PC-9 (cell line): Measurements from ENCODE around the gene ATP23. TPM values are rescaled to one million over a fixed set of nuclear protein-coding genes. Genes with fewer than 3 reads are reported as not detected.

Experiments
- BruUV-seq: library from RNA; stranded (reverse); fragments of 400-500 nt; replicated peaks from 2 replicates; lab custom pipeline; 2021; lab: Mats Ljungman, UMichigan
- CTCF ChIA-PET: fragments of 300-600 bp; sonication (Branson Sonifier 250); formaldehyde crosslinking; loops from one replicate; lab custom pipeline; 2022; ENCODE audit warnings: antibody characterized with exemption; lab: Charles Lee
- POLR2A ChIA-PET: fragments of 300-600 bp; sonication (Branson Sonifier 250); formaldehyde crosslinking; loops from one replicate; lab custom pipeline; 2022; ENCODE audit warnings: antibody characterized with exemption; ENCODE audit not compliant: unreplicated experiment; lab: Charles Lee
- DNase-seq, 2 experiments: peaks; one replicate each; pipeline versions ENCODE4 v3.0.0 to v3.0.0-alpha.2; 2015 to 2022; ENCODE audit warnings: mixed read lengths in 1 of 2
- H2AFZ ChIP-seq: fragments of 200-600 bp; sonication (generic); 2 replicates; pipeline ENCODE4 v1.8.1; 2017; ENCODE audit warnings: antibody characterized with exemption
- H3F3A ChIP-seq: fragments of 200-600 bp; sonication (generic); 2 replicates; pipeline ENCODE4 v1.8.1; 2017; ENCODE audit warnings: antibody characterized with exemption, mild to moderate bottlenecking, low read depth; ENCODE audit not compliant: insufficient read depth
- H3K27ac ChIP-seq: fragments of 200-600 bp; sonication (generic); 2 replicates; pipeline ENCODE4 v1.6.1; 2016; ENCODE audit warnings: mixed run types
- H3K27me3 ChIP-seq: fragments of 200-600 bp; sonication (generic); 2 replicates; pipeline ENCODE4 v1.6.1; 2016; ENCODE audit warnings: low read depth, mixed run types; ENCODE audit not compliant: insufficient read depth
- H3K36me3 ChIP-seq: fragments of 200-600 bp; sonication (generic); 2 replicates; pipeline ENCODE4 v1.6.1; 2016; ENCODE audit warnings: low read depth, mixed run types
- H3K4me1 ChIP-seq: fragments of 200-600 bp; sonication (generic); replicated peaks from 2 replicates; pipeline ENCODE4 v1.6.1; 2016; ENCODE audit warnings: mixed run types; ENCODE audit not compliant: insufficient read depth
- H3K4me2 ChIP-seq: fragments of 200-600 bp; sonication (generic); 2 replicates; pipeline ENCODE4 v1.6.1; 2017; ENCODE audit warnings: mixed run types
- H3K4me3 ChIP-seq: fragments of 200-600 bp; sonication (generic); 2 replicates; pipeline ENCODE4 v1.6.1; 2016; ENCODE audit warnings: mixed run types
- H3K79me2 ChIP-seq: fragments of 200-600 bp; sonication (generic); 2 replicates; pipeline ENCODE4 v1.6.1; 2017; ENCODE audit warnings: low read depth, mixed run types
- H3K9me2 ChIP-seq: fragments of 200-600 bp; sonication (generic); 2 replicates; pipeline ENCODE4 v1.8.1; 2017; ENCODE audit warnings: mild to moderate bottlenecking; ENCODE audit not compliant: insufficient read depth
- H3K9me3 ChIP-seq: fragments of 200-600 bp; sonication (generic); 2 replicates; pipeline ENCODE4 v1.8.1; 2016; ENCODE audit warnings: low read depth; ENCODE audit not compliant: insufficient read depth
- H4K20me1 ChIP-seq: fragments of 200-600 bp; sonication (generic); 2 replicates; pipeline ENCODE4 v1.8.1; 2017; ENCODE audit not compliant: insufficient read depth
- EZH2 ChIP-seq: fragments of 200-600 bp; sonication (generic); IDR thresholded peaks from 2 replicates; pipeline ENCODE4 v1.8.0; 2017; ENCODE audit warnings: antibody characterized with exemption, low read depth
- intact Hi-C: fragments of 100-400 bp; cut with micrococcal nuclease; formaldehyde crosslinking; loops from one replicate; pipeline ENCODE4 v1.10.0; 2022; ENCODE audit not compliant: unreplicated experiment
- total RNA-seq: library from RNA; stranded (reverse); gene quantifications from 2 replicates; pipeline ENCODE4 v1.2.3, GENCODE V29; 2021
- TF ChIP-seq, protein P1 (sequence below): fragments of 200-600 bp; sonication (generic); conservative IDR thresholded peaks from 2 replicates; pipeline ENCODE4 v1.6.1; 2017; ENCODE audit warnings: mixed run types, antibody characterized with exemption, mild to moderate bottlenecking, moderate library complexity

ATP23 gene
- total RNA-seq, 1 experiment from 2014 or later: 6.5 TPM

GRCh38 chr12:57934819-57935218, 6.5 kb upstream of the ATP23 start:
- intact Hi-C loops: no loop called here
- no TSS peak for BruUV-seq
- Histone ChIP-seq H3K4me1 (peaks cover 11% of the 10 kb centered on the region), H3K27ac (no peak overlapping the region), H4K20me1 (no peaks in the 10 kb centered on the region), H3K9me3 (no peaks in the 10 kb centered on the region), H3F3A (no peaks in the 10 kb centered on the region; the same call in 1 of the 2 replicates), H2AFZ (no peak overlapping the region), H3K27me3 (no peaks in the 10 kb centered on the region), H3K4me3 (no peak overlapping the region; the same call in 1 of the 2 replicates), H3K79me2 (no peaks in the 10 kb centered on the region), H3K4me2 (peak overlapping the region; percentile 76; the same call in 1 of the 2 replicates), H3K9me2 (no peaks in the 10 kb centered on the region), H3K36me3 (no peaks in the 10 kb centered on the region)
- DNase-seq: no peak
- ChIA-PET CTCF (no interaction called here), POLR2A (no interaction called here)
- TF ChIP-seq EZH2: no peak
- TF ChIP-seq, protein P1, sequence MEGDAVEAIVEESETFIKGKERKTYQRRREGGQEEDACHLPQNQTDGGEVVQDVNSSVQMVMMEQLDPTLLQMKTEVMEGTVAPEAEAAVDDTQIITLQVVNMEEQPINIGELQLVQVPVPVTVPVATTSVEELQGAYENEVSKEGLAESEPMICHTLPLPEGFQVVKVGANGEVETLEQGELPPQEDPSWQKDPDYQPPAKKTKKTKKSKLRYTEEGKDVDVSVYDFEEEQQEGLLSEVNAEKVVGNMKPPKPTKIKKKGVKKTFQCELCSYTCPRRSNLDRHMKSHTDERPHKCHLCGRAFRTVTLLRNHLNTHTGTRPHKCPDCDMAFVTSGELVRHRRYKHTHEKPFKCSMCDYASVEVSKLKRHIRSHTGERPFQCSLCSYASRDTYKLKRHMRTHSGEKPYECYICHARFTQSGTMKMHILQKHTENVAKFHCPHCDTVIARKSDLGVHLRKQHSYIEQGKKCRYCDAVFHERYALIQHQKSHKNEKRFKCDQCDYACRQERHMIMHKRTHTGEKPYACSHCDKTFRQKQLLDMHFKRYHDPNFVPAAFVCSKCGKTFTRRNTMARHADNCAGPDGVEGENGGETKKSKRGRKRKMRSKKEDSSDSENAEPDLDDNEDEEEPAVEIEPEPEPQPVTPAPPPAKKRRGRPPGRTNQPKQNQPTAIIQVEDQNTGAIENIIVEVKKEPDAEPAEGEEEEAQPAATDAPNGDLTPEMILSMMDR: no peak

- BruUV-seq: no TSS peak
- H3K79me2 ChIP-seq: no peaks in the 10 kb centered on the region
- H3K9me2 ChIP-seq: no peaks in the 10 kb centered on the region
- H3K9me3 ChIP-seq: no peaks in the 10 kb centered on the region
- H4K20me1 ChIP-seq: no peaks in the 10 kb centered on the region
- no peak for DNase-seq
- H3K4me1 ChIP-seq: peaks cover 14% of the 10 kb centered on the region
- ChIA-PET POLR2A (no interaction called here), CTCF (no interaction called here)
- H3F3A ChIP-seq: peaks cover 5% of the 10 kb centered on the region
- peak overlapping the region; percentile 59 for H3K4me3 ChIP-seq
- H2AFZ ChIP-seq: peak overlapping the region; percentile 83
- H3K27me3 ChIP-seq: no peaks in the 10 kb centered on the region
- H3K36me3 ChIP-seq: no peaks in the 10 kb centered on the region
- TF ChIP-seq, protein P1: no peak
- no peak for TF ChIP-seq EZH2
- intact Hi-C loops: no loop called here
- H3K27ac ChIP-seq: no peak overlapping the region
- peak overlapping the region; percentile 76 for H3K4me2 ChIP-seq
Measured at GRCh38 chr12:57935331-57935730, 6.0 kb upstream of the ATP23 start.

DNA sequence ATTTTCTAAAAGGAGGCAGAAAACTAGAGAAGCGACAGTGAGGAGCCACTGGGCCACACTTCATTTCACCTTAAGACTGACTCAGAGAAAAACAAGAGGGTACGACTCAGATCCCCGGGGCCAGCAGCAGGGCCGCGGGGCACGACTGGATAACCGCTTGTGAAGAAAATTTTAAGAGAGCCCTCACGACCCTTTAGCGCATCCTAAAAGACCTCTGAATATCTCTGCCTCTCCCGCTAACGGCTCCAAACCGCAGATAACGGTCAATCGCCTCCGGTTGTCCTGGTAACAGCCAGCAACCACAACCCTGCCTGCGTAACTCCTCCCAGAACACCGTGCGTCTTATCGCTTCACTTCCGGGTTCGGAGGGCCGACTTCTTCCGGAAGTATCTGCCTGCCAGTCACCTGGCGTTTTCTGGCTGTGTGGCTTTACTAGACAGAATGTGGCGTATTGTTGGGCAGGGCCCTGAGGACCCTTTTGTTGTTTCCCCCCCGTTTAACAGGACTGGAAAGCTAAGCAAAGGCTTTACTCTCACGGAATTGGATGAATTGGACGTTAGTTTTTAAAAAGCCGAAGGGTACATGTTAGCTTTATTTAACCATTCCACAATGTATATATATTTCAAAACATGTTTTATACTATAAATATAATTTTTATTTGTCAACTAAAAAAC, 5.4 kb upstream of the ATP23 start:
- Histone ChIP-seq H3K27me3 (no peaks in the 10 kb centered on the region), H3K79me2 (no peaks in the 10 kb centered on the region), H3K9me3 (no peaks in the 10 kb centered on the region), H2AFZ (peak overlapping the region; percentile 83), H3K4me3 (peak overlapping the region; percentile 59), H3K9me2 (no peaks in the 10 kb centered on the region), H3K4me1 (peaks cover 19% of the 10 kb centered on the region), H3K27ac (0 out of 2 replicates have a peak overlapping the region, but pooled peaks have one; percentile 19), H3K36me3 (no peaks in the 10 kb centered on the region), H3K4me2 (peak overlapping the region; percentile 76), H3F3A (peaks cover 12% of the 10 kb centered on the region), H4K20me1 (no peaks in the 10 kb centered on the region)
- POLR2A ChIA-PET: no interaction called here
- CTCF ChIA-PET: no interaction called here
- TSS peak; percentile 74 for BruUV-seq
- DNase-seq: peak; percentile 83 to 84
- intact Hi-C loops: no loop called here
- TF ChIP-seq, protein P1: no peak
- no peak for TF ChIP-seq EZH2
